Transverse colon (tissue), 4 donors: ENCODE measurements around the gene DPF3.
A peak's percentile ranks its signal among the peaks of the same experiment; 100 is the strongest.

ENCODE experiments used
- CTCF ChIP-seq, 5 experiments: fragments of 200-600 bp in 3 of 5; fragments of 450-650 bp in 2 of 5; sonication (generic) in 3 of 5; IDR thresholded peaks; 1 replicate in 2 of 5; 2 replicates in 3 of 5; pipeline ENCODE4 v1.5.1; 2016 to 2017; ENCODE audit warnings: antibody characterized with exemption in 5 of 5, inconsistent platforms in 3 of 5, mild to moderate bottlenecking in 2 of 5, moderate library complexity in 1 of 5
- EP300 ChIP-seq: sonication (generic); formaldehyde crosslinking; IDR thresholded peaks from one replicate; pipeline ENCODE4 v1.6.1; 2017; ENCODE audit warnings: antibody characterized with exemption, low read depth
- POLR2A ChIP-seq: fragments of 450-650 bp; IDR thresholded peaks from one replicate; pipeline ENCODE4 v1.6.1; 2016; ENCODE audit warnings: antibody characterized with exemption, mild to moderate bottlenecking, moderate library complexity
- POLR2AphosphoS5 ChIP-seq, 3 donors: sonication (generic); formaldehyde crosslinking; IDR thresholded peaks; one replicate each; pipeline ENCODE4 v1.6.1; 2016; ENCODE audit warnings: antibody characterized with exemption in 3 of 3

GRCh38 chr14:72894623-72895378 is 900 bp upstream of the DPF3 start:
- TF ChIP-seq CTCF (IDR thresholded peaks at IDR 0.05) (no peak), POLR2AphosphoS5 (IDR thresholded peaks at IDR 0.05) (peak in 2 of 3 donors; percentile 20 to 43), EP300 (no peak), POLR2A (no peak)
